Muscle of back (tissue), 11 donors: ENCODE measurements around the gene OR10A3. TPM values are rescaled to one million over a fixed set of nuclear protein-coding genes. Genes with fewer than 3 reads are reported as not detected.

Experiments
- DNase-seq, 3 donors: peaks; one replicate each; pipeline versions ENCODE4 v3.0.0 to v3.0.0-alpha.2; 2013
- polyA plus RNA-seq, 10 donors: library from polyadenylated mRNA; unstranded; fragments of 120-200 nt; gene quantifications; one replicate each; pipeline ENCODE4 v1.2.1, GENCODE V29; 2013; ENCODE audit not compliant: insufficient read length in 10 of 10

Gene OR10A3
- polyA plus RNA-seq, 10 donors: 0.05 to 0.10 (median 0.08) TPM; not detected in 6

- DNase-seq: peak; percentile 30 to 61 (median 45)
These were observed 48.7 kb downstream of the OR10A3 start for GRCh38 chr11:7892840-7893254.

- DNase-seq: peak in 1 of 3 donors; percentile 18
These were observed 49.3 kb downstream of the OR10A3 start for GRCh38 chr11:7892059-7892699.

GRCh38 chr11:7890417-7891172, 50.9 kb downstream of the OR10A3 start:
- DNase-seq: peak in 2 of 3 donors; percentile 14 to 41

DNA sequence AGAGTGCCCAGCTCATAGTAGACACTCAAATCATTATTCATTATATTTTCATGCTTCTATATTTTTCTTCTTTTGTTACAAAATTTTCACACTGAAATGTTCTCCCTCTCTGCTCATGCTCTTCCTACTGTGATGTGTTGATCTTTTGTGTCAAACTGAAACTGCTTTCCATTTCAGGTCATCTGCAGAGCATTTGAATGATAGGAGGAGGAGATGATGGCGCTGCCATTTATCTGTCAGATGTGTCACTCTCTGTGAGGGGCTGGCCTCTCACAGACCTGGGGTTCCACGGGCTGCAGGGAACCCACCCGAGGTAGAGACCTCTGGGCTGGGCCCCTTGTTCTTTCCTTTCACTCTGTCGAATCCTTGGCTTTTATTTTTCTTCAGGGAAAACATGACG, 51.5 kb downstream of the OR10A3 start:
- peak in 1 of 3 donors; percentile 18 for DNase-seq

Other genes with a start within 250 kb of the OR10A3 start
- gene OVCH2, start 235.2 kb downstream of the OR10A3 start, polyA plus RNA-seq: under 1 TPM in 8 of 10 donors, not detected in 2; 0.13 to 0.48 (median 0.24) TPM
- not detected for gene OR5P2, start 144.8 kb downstream of the OR10A3 start, polyA plus RNA-seq
- gene OR5P3, start 110.9 kb downstream of the OR10A3 start, polyA plus RNA-seq: not detected
- under 1 TPM in 1 of 10 donors, not detected in 9; 0.03 TPM for gene OR10A6, start 10.4 kb downstream of the OR10A3 start, polyA plus RNA-seq
- gene NLRP10, start 23.7 kb upstream of the OR10A3 start, polyA plus RNA-seq: not detected
- 100 to 1,000 TPM; 311 to 442 (median 375) TPM for gene EIF3F, start 45.6 kb upstream of the OR10A3 start, polyA plus RNA-seq
- gene TUB, start 139.5 kb upstream of the OR10A3 start, polyA plus RNA-seq: 10 to 100 TPM; 11.4 to 21.2 (median 13.1) TPM
- 1 to 10 TPM in 3 of 10 donors, under 1 TPM in 7; 0.20 to 2.1 (median 0.44) TPM for gene RIC3, start 227.3 kb upstream of the OR10A3 start, polyA plus RNA-seq